Hematopoietic multipotent progenitor cell treated with erythropoietin and hydrocortisone succinate and interleukin-3 and kit ligand, for 4 days (in vitro differentiated cells): ENCODE results near the gene HHAT.
"Not testable (repeated sequence)": the region's sequence is repeated elsewhere in the genome, so short reads cannot be mapped to it uniquely, and the experiment has no call there.

ENCODE experiments used
- DNase-seq: peaks from one replicate; pipeline ENCODE4 v3.0.0-alpha.2; 2015

The HHAT gene

GRCh38 chr1:210315529-210315928 lies 13.2 kb upstream of the HHAT start:
- no peak for DNase-seq

- no peak for DNase-seq
Measured at GRCh38 chr1:210321131-210321530, 7.6 kb upstream of the HHAT start.

DNA sequence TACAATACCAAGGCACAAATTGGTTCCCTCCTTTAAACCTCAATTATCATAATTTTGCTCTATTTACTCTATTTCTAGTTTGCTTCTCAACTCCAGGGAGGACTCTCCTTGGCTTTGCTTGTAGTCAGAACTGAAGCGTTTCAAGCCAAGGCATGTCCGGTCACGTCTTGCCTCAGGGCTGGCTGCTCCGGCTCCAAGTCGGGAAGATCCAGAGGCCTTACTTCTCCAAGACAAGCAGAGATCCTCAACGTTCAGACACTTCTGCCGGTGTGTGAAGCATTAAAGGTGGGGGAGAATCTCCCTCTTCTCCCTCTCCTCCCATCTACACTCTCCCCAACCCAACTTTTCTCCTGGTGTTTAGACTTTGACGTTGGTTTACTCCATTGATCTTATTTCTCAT lies 7.2 kb upstream of the HHAT start:
- DNase-seq: no peak

GRCh38 chr1:210323957-210324356 lies 4.7 kb upstream of the HHAT start:
- no peak for DNase-seq

DNA sequence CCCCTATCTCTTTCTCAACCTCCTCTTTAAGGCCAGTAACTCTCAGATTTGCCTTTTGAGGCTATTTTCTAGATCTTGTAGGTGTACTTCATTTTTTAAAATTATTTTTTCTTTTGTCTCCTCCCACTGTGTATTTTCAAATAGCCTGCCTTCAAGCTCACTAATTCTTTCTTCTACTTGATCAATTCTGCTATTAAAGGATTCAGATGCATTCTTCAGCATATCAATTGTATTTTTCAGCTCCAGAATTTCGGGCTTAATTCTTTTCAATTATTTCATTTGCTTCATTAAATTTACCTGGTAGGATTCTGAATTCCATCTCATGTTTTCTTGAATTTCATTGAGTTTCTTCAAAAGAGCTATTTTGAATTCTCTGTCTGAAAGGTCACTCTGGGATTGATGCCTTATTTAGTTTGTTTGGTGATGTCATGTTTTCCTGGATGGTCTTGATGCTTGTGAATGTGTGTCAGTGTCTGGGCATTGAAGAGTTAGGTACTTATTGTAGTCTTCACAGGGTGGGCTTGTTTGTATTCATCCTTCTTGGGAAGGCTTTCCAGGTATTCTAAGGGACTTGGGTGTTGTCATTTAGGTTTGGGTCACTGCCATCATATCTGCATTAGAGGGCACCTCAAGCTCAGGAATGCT lies 3.6 kb upstream of the HHAT start:
- DNase-seq: no peak

DNA sequence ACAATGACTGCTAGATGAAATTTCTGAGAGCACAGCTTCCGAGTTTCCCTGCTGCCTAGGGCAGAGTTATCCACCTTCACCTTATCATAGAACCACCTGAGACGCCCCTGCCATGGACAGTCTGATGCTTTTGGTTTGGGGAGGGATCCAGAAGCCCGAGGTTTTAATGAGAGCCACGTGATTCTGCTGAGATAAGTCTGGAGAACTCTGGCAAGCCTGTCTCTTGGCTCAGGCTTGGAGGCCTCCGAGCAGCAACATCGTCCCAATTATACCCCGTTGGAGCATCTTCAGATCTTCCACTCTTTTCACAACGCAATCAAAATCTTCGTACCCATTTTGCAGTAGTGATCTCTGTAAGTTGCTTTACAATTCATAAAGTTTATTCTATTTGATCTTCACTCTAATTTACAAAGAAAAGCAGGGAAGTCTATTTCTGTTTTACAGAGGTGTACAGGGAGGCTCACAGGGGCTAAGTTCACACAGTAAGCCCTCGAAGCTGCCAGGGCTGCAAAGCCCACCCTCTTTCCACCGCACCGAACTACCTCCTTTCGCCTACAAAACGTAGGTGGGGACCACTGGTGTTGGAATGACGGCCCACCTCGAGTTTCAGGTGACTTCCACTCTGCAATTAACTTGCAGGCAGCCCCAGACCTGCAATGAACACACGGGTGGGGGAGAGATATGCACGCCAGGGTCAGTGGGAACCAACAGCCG lies 513 bp upstream of the HHAT start:
- no peak for DNase-seq

- DNase-seq: peak; percentile 90
Measured at GRCh38 chr1:210330279-210330866, 1.7 kb downstream of the HHAT start.

DNA sequence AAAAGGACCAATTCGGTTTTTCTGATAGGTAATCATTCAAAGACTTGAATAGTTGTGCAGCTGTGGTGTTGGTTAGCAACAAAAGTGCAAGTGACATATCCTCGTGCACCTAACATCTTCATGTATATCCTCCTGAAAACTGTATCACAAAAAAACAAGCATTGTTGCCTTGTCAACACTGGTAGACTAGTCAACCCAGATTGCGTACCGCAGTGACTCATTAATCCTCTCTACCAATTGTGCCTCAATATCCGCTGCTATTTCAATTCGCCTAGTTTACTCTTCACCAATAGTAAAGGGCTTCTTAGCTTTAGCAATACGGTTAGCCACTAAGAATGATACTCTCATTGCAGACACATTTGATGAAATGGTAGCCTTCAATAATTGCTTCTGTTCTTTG lies 3.5 kb downstream of the HHAT start:
- DNase-seq: no peak

- DNase-seq: no peak
Measured at GRCh38 chr1:210332719-210333398, 4.2 kb downstream of the HHAT start.

DNA sequence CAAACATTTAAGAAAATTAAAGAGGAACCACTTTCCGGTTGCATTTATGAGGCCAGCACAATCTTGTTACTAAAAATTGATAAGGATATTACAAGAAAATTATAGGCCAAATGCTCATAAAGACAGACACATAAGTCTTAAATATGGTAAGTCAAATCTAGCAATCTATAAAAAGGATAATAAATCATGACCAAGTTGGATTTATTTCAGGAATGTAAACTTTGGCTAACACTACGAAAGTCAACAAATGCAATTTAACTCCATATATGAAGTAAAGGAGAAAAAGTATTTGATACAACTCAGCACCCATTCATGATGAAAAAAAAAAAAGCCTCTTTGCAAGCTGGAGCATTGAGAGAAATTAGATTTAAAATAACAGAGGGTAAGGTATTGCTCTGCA lies 6.3 kb downstream of the HHAT start:
- DNase-seq: no peak

DNA sequence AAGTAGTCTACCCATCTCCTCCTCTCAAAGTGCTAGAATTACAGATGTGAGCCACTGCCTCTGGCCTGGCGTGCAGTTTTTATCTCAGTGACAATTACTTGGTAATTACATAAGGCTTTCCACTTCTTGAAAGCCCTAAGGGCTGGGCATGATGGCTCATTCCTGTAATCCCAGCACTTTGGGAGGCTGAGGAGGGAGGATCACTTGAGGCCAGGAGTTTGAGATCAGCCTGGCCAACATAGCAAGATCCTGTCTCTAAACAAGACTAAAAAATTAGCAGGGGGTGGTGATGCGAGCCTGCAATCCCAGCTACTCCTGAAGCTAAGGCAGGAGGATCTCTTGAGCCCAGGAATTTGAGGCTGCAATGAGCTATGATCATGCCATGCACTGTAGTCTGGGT lies 7.7 kb downstream of the HHAT start:
- no peak for DNase-seq

GRCh38 chr1:210339500-210339899 lies 10.8 kb downstream of the HHAT start:
- DNase-seq: no peak

GRCh38 chr1:210340311-210340710 lies 11.6 kb downstream of the HHAT start:
- DNase-seq: peak; percentile 61

GRCh38 chr1:210340841-210341240 lies 12.1 kb downstream of the HHAT start:
- DNase-seq: peak; percentile 13

DNA sequence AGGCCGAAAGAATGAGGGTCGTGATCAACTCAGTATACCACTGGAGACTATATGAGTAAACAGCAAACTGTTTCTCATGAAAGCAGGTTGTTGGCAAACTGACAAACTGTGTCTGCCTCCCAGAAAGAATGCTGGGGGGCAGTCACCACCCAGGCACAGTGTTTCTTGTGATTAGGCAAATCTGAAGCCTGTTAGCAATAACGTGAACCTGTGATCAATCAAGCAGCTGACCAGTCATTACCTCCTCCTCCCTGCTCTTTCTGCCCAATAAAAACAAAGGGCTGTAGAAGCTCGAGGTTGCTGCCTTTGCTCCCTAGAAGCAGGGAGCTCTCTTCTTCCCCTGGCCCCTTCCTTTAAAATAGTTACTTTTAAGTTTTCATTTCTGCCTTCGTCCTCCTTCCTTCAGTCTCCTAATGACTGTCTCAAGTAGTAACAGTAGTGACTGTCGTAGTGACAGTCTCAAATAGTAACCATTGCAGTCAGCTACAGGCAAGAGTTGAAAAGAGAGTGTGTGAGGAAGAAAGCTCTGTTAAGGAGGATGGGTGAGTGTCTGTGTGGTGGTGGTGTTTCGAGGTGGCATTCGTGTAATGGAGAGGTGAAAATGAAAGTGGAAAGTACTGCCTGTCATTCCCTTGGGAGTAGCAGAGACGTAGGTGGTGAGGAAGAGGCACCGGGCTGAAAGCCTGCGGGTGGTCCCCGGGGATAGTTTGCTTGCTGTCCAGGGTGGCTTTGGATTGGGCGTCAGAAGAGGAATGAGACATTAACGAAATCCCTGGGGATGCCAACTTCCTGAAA lies 14.5 kb downstream of the HHAT start:
- no peak for DNase-seq

- no peak for DNase-seq
Measured at GRCh38 chr1:210344706-210345105, 16.0 kb downstream of the HHAT start.

DNA sequence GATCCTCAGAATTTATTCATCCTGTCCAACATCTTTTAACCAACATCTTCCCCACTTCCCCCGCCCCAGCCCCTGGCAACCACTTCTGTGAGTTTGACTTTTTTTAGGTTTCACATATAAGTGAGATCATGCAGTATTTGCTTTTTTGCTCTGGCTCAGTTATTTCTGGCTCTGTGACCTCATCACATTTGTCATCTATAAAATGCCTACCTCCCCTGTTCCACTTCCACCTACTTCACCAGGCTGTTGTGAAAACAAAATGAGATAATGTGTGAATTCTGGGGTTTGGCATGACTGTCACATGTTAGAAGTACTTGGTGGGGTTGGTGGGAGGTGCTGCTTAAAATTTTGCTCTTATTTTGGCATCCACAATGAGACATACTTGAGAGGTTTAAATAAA lies 18.4 kb downstream of the HHAT start:
- no peak for DNase-seq

DNA sequence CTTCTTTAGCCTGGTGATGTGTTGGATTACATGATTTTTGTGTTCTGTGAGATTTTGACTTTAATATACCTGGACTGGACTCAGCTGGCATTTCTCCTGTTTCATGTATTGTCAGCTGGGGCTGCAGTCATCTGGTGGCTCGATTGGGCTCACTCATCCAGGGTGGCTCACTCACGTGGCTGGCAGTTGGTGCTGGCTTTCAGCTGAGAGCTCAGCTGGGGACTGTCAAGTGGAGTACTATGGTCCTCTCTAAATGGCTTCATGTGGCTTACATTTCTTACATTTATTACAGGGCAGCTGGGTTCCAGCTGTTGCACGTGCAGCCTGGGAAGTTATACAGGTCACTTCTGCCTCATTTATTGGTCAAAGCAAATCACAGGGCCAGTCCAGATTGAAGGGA lies 22.8 kb downstream of the HHAT start:
- DNase-seq: no peak

DNA sequence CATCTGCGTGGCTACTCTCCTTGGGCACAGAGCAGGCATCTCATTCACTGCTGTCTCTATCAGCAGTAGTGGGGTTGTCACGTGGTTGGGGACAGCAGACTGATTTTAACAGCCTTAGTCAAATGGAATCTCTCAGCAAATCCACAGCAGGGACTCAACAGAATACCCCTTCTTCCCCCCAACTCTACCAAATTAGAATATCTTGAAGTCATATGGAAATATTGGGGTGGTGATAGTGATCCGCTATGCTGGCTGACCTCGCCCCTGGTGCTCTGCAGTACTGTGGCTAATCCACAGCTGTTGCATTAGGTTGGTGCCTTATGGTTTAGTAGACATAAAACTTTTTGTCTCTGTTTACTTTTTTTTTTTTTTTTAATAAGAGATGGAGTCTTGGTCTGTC lies 23.9 kb downstream of the HHAT start:
- DNase-seq: no peak

DNA sequence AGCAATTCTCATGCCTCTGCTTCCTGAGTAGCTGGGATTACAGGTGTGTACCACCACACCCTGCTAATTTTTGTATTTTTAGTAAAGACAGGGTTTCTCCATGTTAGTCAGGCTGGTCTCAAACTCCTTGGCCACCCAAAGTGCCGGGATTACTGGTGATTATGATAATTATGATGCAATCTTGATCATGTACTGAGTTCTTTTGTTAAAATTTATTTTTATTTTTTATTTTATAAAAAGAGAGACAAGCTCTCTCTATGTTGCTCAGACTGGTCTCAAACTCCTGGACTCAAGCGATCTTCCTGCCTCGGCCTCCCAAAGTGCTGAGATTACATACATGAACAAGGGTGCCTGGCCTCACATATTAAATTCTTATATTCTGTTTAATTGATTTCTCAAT lies 25.6 kb downstream of the HHAT start:
- not testable (repeated sequence) for DNase-seq

GRCh38 chr1:210358626-210359025 lies 29.9 kb downstream of the HHAT start:
- no peak for DNase-seq

DNA sequence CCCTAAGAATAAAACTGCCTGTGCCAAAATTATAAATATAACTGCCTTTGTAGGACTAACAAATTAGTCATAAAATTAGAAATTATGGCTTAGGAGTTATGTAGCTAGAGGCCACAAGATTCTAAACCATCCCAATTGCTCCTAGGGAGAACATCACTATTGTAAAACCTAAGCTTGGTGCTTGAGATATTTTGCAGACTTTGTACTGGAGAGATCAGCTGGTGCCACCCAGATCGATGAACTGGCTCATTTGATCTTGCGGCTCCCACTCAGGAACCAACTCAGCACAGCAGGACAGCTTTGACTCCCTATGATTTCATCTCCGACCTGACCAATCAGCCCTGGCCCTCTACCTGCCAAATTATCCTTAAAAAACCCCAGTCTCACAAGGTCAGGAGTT lies 30.6 kb downstream of the HHAT start:
- DNase-seq: no peak

DNA sequence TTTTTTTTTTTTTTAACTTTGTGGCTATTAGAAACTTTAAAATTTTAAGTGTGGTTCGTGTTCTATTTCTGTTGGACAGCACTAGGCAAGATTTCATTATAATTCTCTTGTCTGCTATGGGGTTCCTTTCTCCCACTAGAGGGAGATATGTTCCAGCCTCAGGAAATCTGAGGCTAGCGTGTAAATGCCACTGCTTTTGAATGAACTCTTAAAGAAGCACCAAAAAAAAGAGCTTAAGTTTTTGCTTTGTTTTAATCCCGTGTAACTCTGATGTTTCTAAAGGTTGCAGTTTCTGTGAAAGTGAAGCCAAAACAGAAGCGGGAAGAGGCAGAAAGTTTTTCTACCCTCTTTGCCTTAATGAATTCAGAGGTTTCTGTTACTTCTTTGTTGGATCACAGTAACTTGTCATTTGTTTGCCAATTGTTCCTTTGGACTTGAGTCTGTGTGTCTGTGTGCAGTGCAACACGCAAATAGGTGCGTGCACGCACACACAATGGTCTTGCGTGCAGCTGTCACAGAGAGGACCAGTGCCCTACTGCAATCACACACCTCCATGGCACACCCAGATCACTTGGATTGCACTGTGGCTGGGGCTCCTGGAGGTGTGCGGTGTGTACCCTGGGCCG lies 32.3 kb downstream of the HHAT start:
- peak; percentile 65 for DNase-seq
